Measurements from ENCODE around the gene KCNQ1.

The KCNQ1 gene

GRCh38 chr11:2448661-2449547, 4.1 kb downstream of the KCNQ1 start:
- Mint-ChIP-seq H3K27me3 (peaks cover 12% of the 10 kb centered on the region), H3K4me1 (peaks cover 33% of the 10 kb centered on the region), H3K36me3 (peaks cover 15% of the 10 kb centered on the region), H3K4me3 (no peak overlapping the region), H3K27ac (no peak overlapping the region), H3K9me3 (no peaks in the 10 kb centered on the region)
- no peak for DNase-seq
- CTCF ChIA-PET = no interaction called here

- CTCF ChIA-PET = interaction anchor here (0.5 to 0.9 kb wide), 2 partner anchors 29 to 80 kb away, joined by 3 read pairs; no protein-coding TSS in a partner anchor
- DNase-seq = no peak
- H3K36me3 Mint-ChIP-seq = peaks cover 17% of the 10 kb centered on the region
- H3K4me3 Mint-ChIP-seq = no peak overlapping the region
- H3K9me3 Mint-ChIP-seq = no peaks in the 10 kb centered on the region
- H3K4me1 Mint-ChIP-seq = peaks cover 33% of the 10 kb centered on the region
- H3K27ac Mint-ChIP-seq = no peak overlapping the region
- peaks cover 8% of the 10 kb centered on the region for H3K27me3 Mint-ChIP-seq
These were observed 4.9 kb downstream of the KCNQ1 start for GRCh38 chr11:2449548-2450320.

- no peaks in the 10 kb centered on the region for H3K9me3 Mint-ChIP-seq
- H3K36me3 Mint-ChIP-seq = peaks cover 15% of the 10 kb centered on the region
- no peak overlapping the region for H3K4me3 Mint-ChIP-seq
- no peak overlapping the region for H3K27ac Mint-ChIP-seq
- peaks cover 4% of the 10 kb centered on the region for H3K27me3 Mint-ChIP-seq
- DNase-seq = no peak
- peaks cover 29% of the 10 kb centered on the region for H3K4me1 Mint-ChIP-seq
- CTCF ChIA-PET = interaction anchor here (0.5 to 0.9 kb wide), 2 partner anchors 29 to 79 kb away, joined by 3 read pairs; no protein-coding TSS in a partner anchor
These were observed 5.7 kb downstream of the KCNQ1 start for GRCh38 chr11:2450321-2451041.

- DNase-seq = peak; percentile 16
- peaks cover 15% of the 10 kb centered on the region for H3K36me3 Mint-ChIP-seq
- no peak overlapping the region for H3K27ac Mint-ChIP-seq
- H3K27me3 Mint-ChIP-seq = no peaks in the 10 kb centered on the region
- CTCF ChIA-PET = no interaction called here
- peaks cover 25% of the 10 kb centered on the region for H3K4me1 Mint-ChIP-seq
- H3K4me3 Mint-ChIP-seq = no peak overlapping the region
- H3K9me3 Mint-ChIP-seq = no peaks in the 10 kb centered on the region
These were observed 6.5 kb downstream of the KCNQ1 start for GRCh38 chr11:2451336-2451735.

GRCh38 chr11:2451916-2452315, 7.1 kb downstream of the KCNQ1 start:
- Mint-ChIP-seq H3K4me3 (no peak overlapping the region), H3K9me3 (no peaks in the 10 kb centered on the region), H3K27me3 (no peaks in the 10 kb centered on the region), H3K4me1 (peaks cover 21% of the 10 kb centered on the region), H3K27ac (no peak overlapping the region), H3K36me3 (peaks cover 14% of the 10 kb centered on the region)
- DNase-seq = peak; percentile 13
- CTCF ChIA-PET = no interaction called here

GRCh38 chr11:2452321-2453012, 7.7 kb downstream of the KCNQ1 start:
- H3K27me3 Mint-ChIP-seq = no peaks in the 10 kb centered on the region
- CTCF ChIA-PET = no interaction called here
- H3K27ac Mint-ChIP-seq = no peak overlapping the region
- DNase-seq = peak; percentile 8
- peaks cover 16% of the 10 kb centered on the region for H3K4me1 Mint-ChIP-seq
- H3K36me3 Mint-ChIP-seq = peaks cover 9% of the 10 kb centered on the region
- no peak overlapping the region for H3K4me3 Mint-ChIP-seq
- no peaks in the 10 kb centered on the region for H3K9me3 Mint-ChIP-seq

- Mint-ChIP-seq H3K27ac (no peak overlapping the region), H3K4me1 (peaks cover 7% of the 10 kb centered on the region), H3K9me3 (no peaks in the 10 kb centered on the region), H3K4me3 (no peak overlapping the region), H3K36me3 (peaks cover 8% of the 10 kb centered on the region), H3K27me3 (no peaks in the 10 kb centered on the region)
- peak; percentile 11 for DNase-seq
- CTCF ChIA-PET = no interaction called here
These were observed 8.6 kb downstream of the KCNQ1 start for GRCh38 chr11:2453436-2453835.

- H3K36me3 Mint-ChIP-seq = peaks cover 2% of the 10 kb centered on the region
- no peaks in the 10 kb centered on the region for H3K4me1 Mint-ChIP-seq
- H3K27ac Mint-ChIP-seq = no peak overlapping the region
- H3K9me3 Mint-ChIP-seq = no peaks in the 10 kb centered on the region
- H3K27me3 Mint-ChIP-seq = no peaks in the 10 kb centered on the region
- no peak for DNase-seq
- CTCF ChIA-PET = no interaction called here
- H3K4me3 Mint-ChIP-seq = no peak overlapping the region
These were observed 13.5 kb downstream of the KCNQ1 start for GRCh38 chr11:2458321-2458720.

GRCh38 chr11:2459016-2459725, 14.4 kb downstream of the KCNQ1 start:
- peaks cover 2% of the 10 kb centered on the region for H3K36me3 Mint-ChIP-seq
- CTCF ChIA-PET = no interaction called here
- no peaks in the 10 kb centered on the region for H3K4me1 Mint-ChIP-seq
- no peak overlapping the region for H3K4me3 Mint-ChIP-seq
- H3K9me3 Mint-ChIP-seq = no peaks in the 10 kb centered on the region
- H3K27ac Mint-ChIP-seq = no peak overlapping the region
- no peak for DNase-seq
- H3K27me3 Mint-ChIP-seq = peaks cover 3% of the 10 kb centered on the region

GRCh38 chr11:2459796-2460531, 15.2 kb downstream of the KCNQ1 start:
- no peaks in the 10 kb centered on the region for H3K9me3 Mint-ChIP-seq
- no peak overlapping the region for H3K4me3 Mint-ChIP-seq
- peaks cover 3% of the 10 kb centered on the region for H3K27me3 Mint-ChIP-seq
- no peak overlapping the region for H3K27ac Mint-ChIP-seq
- peaks cover 4% of the 10 kb centered on the region for H3K4me1 Mint-ChIP-seq
- H3K36me3 Mint-ChIP-seq = no peaks in the 10 kb centered on the region
- DNase-seq = no peak
- CTCF ChIA-PET = no interaction called here

GRCh38 chr11:2460540-2461252, 15.9 kb downstream of the KCNQ1 start:
- Mint-ChIP-seq H3K4me3 (no peak overlapping the region), H3K4me1 (peaks cover 4% of the 10 kb centered on the region), H3K9me3 (no peaks in the 10 kb centered on the region), H3K27me3 (peaks cover 3% of the 10 kb centered on the region), H3K27ac (no peak overlapping the region), H3K36me3 (no peaks in the 10 kb centered on the region)
- CTCF ChIA-PET = no interaction called here
- no peak for DNase-seq

- Mint-ChIP-seq H3K36me3 (no peaks in the 10 kb centered on the region), H3K4me1 (peaks cover 10% of the 10 kb centered on the region), H3K9me3 (no peaks in the 10 kb centered on the region), H3K27me3 (peaks cover 3% of the 10 kb centered on the region), H3K27ac (no peak overlapping the region), H3K4me3 (no peak overlapping the region)
- CTCF ChIA-PET = no interaction called here
- DNase-seq = no peak
These were observed 16.6 kb downstream of the KCNQ1 start for GRCh38 chr11:2461253-2461955.

Data from activated naive CD4-positive, alpha-beta T cell treated with anti-CD3 and anti-CD28 coated beads, Interleukin-2, amount 10 ng/mL, durations not matched to agents 7 days and 5 days (primary cell).